Glutamatergic neuron (in vitro differentiated cells): ENCODE measurements around the gene ZNF185. TPM values are rescaled to one million over a fixed set of nuclear protein-coding genes. Genes with fewer than 3 reads are reported as not detected.

Experiments
- DNase-seq: peaks from one replicate; pipeline ENCODE4 v3.0.0; 2022
- H3K27ac Mint-ChIP-seq: one replicate; pipeline ENCODE4 v1.8.0; 2020; ENCODE audit warnings: mild to moderate bottlenecking, mixed read lengths, inconsistent platforms; ENCODE audit not compliant: unreplicated experiment
- H3K27me3 Mint-ChIP-seq: one replicate; pipeline ENCODE4 v1.8.0; 2020; ENCODE audit warnings: mild to moderate bottlenecking, moderate library complexity, mixed read lengths, inconsistent platforms; ENCODE audit not compliant: unreplicated experiment
- H3K36me3 Mint-ChIP-seq: one replicate; pipeline ENCODE4 v1.8.0; 2020; ENCODE audit warnings: mild to moderate bottlenecking, mixed read lengths, inconsistent platforms; ENCODE audit not compliant: unreplicated experiment
- H3K4me1 Mint-ChIP-seq: one replicate; pipeline ENCODE4 v1.8.0; 2020; ENCODE audit warnings: mild to moderate bottlenecking, low read depth, mixed read lengths, inconsistent platforms; ENCODE audit not compliant: unreplicated experiment
- H3K4me3 Mint-ChIP-seq: one replicate; pipeline ENCODE4 v1.8.0; 2020; ENCODE audit warnings: mild to moderate bottlenecking, mixed read lengths, inconsistent platforms; ENCODE audit not compliant: unreplicated experiment
- H3K9me3 Mint-ChIP-seq: one replicate; pipeline ENCODE4 v1.8.0; 2020; ENCODE audit warnings: mild to moderate bottlenecking, moderate library complexity, mixed read lengths, inconsistent platforms; ENCODE audit not compliant: unreplicated experiment
- total RNA-seq: library from RNA; stranded (reverse); fragmentation: NEBNext Ultra II Directional; extraction: Animal tissue kit (Norgen Biotek cat#: 25700); gene quantifications from one replicate; pipeline ENCODE4 v1.2.1, GENCODE V29; 2021; ENCODE audit not compliant: unreplicated experiment
- TF ChIP-seq, protein P1 (sequence below): fragments of 200-600 bp; sonication (generic); IDR thresholded peaks from one replicate; pipeline ENCODE4 v1.5.0; 2021; ENCODE audit not compliant: partially characterized antibody, unreplicated experiment

ZNF185 gene
- total RNA-seq, 1 donor from 2014 or later, result 1.1 TPM

DNA sequence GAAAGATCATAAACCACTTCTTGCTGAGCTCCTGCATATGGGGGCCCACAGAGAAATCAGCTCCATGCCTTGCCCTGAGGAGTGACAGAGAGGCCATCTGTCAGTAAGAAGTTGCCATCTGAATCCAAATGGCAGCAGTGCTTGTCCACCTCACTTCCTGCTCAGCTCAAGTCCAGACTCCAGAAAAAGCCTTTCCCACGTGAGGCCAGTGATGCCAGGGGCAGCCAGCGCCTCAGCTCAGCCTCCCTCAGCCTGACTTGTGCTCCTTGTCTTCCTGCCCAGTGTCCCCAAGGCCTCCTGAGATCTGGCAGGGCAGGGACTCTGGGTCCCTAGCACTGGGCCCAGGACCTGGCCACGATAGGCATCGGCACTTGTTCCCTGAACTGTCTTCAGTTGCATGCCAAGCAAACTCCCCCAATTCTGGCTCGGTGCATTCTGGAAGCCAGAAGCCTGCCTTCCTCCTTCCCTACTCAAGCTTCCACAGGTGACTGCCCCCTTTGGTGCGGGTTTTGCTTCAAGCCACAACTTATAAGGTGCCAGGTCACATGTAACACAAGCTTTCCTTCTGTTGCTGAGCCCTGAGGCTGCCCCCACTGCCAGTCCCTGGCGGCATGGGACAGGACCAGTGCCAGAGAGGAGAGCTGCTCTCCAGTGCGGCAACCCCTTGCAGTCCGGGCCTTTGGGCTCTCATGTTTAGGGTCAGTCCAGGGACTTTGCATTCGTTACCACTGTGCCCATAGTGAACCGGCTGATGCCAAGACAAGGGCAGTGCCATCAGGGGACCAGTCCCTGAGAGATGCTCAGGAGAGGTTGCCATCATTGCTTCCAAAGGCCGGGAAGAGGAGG lies 2.2 kb downstream of the ZNF185 start:
- H3K27ac Mint-ChIP-seq, result no peak overlapping the region
- peaks cover 8% of the 10 kb centered on the region for H3K27me3 Mint-ChIP-seq
- no peak for DNase-seq
- TF ChIP-seq, protein P1, sequence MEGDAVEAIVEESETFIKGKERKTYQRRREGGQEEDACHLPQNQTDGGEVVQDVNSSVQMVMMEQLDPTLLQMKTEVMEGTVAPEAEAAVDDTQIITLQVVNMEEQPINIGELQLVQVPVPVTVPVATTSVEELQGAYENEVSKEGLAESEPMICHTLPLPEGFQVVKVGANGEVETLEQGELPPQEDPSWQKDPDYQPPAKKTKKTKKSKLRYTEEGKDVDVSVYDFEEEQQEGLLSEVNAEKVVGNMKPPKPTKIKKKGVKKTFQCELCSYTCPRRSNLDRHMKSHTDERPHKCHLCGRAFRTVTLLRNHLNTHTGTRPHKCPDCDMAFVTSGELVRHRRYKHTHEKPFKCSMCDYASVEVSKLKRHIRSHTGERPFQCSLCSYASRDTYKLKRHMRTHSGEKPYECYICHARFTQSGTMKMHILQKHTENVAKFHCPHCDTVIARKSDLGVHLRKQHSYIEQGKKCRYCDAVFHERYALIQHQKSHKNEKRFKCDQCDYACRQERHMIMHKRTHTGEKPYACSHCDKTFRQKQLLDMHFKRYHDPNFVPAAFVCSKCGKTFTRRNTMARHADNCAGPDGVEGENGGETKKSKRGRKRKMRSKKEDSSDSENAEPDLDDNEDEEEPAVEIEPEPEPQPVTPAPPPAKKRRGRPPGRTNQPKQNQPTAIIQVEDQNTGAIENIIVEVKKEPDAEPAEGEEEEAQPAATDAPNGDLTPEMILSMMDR, result no peak
- peaks cover 6% of the 10 kb centered on the region for H3K36me3 Mint-ChIP-seq
- H3K4me1 Mint-ChIP-seq, result peaks cover 7% of the 10 kb centered on the region
- H3K9me3 Mint-ChIP-seq, result peaks cover 8% of the 10 kb centered on the region
- no peak overlapping the region for H3K4me3 Mint-ChIP-seq

DNA sequence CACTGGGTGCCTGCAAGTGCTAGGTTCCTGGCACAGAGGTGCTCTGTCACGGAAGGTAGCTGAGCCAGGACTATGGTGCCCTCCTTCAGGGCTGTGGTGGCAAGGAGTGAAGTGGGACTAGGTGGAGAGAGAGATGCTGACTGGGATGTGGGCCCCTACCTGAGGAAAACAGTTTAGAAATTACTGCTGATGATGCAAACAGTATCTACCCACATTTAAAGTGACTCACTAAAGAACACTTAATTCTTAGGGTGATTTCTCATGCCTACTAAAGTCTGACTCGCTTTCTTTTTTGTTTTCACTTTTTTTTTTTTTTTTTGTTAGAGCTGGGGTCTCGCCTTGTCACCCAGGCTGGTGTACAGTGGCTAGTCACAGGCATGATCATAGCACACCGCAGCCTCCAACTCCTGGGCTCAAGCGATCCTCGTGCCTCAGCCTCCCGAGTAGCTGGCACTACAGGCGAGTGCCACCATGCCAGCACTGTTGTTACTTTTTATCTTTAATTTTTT lies 3.1 kb downstream of the ZNF185 start:
- Mint-ChIP-seq H3K9me3 (peaks cover 8% of the 10 kb centered on the region), H3K4me3 (no peak overlapping the region), H3K27ac (no peak overlapping the region), H3K4me1 (peaks cover 7% of the 10 kb centered on the region), H3K36me3 (peaks cover 6% of the 10 kb centered on the region), H3K27me3 (peaks cover 8% of the 10 kb centered on the region)
- DNase-seq, result no peak
- TF ChIP-seq, protein P1, result no peak

DNA sequence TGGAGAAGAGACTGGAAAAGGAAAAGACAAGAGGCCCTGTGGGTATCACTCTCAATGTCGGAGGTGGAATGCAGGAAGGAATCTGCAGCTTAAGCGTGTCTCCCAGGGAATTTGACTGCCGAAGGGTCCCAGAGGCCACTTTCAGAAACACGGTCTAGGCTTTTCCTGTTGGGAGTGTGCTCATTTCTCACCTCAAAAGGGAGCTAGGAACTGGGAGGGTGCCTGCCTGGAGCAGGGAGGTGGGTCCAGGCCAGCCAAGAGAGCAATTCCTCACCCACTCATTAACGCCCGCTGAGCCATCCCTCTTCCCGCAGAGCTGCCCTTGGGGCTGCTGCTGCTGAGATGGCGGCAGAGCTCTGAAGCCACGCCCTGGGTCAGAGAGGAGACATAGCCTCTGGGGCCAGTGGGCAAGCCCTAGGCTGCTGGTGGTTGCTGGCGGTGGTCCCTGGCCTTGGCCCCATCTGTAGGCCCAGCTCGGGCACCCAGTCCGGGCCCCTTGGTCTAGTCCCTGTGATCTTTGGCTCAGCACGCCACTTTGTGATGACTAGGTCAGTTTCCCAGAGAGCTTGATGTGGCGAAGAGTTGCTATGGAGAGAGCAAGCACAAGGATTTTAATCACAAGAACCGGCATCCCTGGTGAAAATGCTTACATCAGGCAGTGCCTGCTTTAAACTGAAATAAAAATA lies 4.1 kb downstream of the ZNF185 start:
- peaks cover 3% of the 10 kb centered on the region for H3K27me3 Mint-ChIP-seq
- TF ChIP-seq, protein P1, result no peak
- peaks cover under 1% of the 10 kb centered on the region for H3K36me3 Mint-ChIP-seq
- no peak overlapping the region for H3K4me3 Mint-ChIP-seq
- peaks cover 7% of the 10 kb centered on the region for H3K4me1 Mint-ChIP-seq
- H3K27ac Mint-ChIP-seq, result no peak overlapping the region
- H3K9me3 Mint-ChIP-seq, result peaks cover 6% of the 10 kb centered on the region
- DNase-seq, result no peak

DNA sequence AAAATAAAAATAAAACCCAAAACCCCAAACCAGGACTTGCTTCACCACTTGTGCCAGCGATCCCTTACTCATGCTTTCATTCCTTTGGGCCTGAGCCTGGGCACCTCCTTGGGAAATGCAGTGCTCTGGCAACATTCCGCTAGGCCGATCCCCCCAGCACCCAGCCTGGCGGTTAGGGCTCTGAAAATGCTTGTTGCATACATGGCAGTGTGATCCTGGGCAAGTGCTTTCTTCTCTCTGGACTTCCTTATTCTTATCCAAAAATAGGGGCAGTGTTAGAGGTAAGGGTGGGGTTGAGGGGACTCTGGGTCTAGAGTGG lies 4.6 kb downstream of the ZNF185 start:
- Mint-ChIP-seq H3K4me1 (peaks cover 11% of the 10 kb centered on the region), H3K27ac (no peak overlapping the region), H3K9me3 (peaks cover 6% of the 10 kb centered on the region), H3K36me3 (no peaks in the 10 kb centered on the region), H3K4me3 (no peak overlapping the region), H3K27me3 (peaks cover 5% of the 10 kb centered on the region)
- TF ChIP-seq, protein P1, result no peak
- DNase-seq, result no peak

DNA sequence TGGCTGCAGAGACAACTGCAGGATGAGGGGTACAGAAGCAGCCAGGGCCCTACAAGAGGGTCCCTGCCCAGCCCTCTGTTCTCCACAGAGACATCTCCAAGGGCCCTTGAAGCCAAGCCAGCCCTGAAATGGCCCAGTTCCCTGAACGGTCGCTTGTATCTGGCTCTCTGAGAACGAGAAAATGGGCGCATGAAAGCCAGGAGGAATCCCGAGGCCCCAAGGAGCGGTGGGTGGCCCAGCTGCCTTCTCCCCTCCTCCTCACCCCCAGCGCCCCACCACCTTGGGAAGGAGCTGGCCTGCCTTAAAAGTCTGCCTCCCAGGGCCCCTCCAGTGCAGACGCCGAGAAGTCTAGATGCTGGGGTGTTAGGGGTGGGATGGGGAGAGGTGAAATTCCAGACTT lies 5.7 kb downstream of the ZNF185 start:
- Mint-ChIP-seq H3K4me3 (no peak overlapping the region), H3K36me3 (no peaks in the 10 kb centered on the region), H3K4me1 (peaks cover 12% of the 10 kb centered on the region), H3K27ac (no peak overlapping the region), H3K9me3 (peaks cover 6% of the 10 kb centered on the region), H3K27me3 (peaks cover 5% of the 10 kb centered on the region)
- TF ChIP-seq, protein P1, result no peak
- no peak for DNase-seq
